Measurements from ENCODE around the gene TCF7L2.

The TCF7L2 gene

DNA sequence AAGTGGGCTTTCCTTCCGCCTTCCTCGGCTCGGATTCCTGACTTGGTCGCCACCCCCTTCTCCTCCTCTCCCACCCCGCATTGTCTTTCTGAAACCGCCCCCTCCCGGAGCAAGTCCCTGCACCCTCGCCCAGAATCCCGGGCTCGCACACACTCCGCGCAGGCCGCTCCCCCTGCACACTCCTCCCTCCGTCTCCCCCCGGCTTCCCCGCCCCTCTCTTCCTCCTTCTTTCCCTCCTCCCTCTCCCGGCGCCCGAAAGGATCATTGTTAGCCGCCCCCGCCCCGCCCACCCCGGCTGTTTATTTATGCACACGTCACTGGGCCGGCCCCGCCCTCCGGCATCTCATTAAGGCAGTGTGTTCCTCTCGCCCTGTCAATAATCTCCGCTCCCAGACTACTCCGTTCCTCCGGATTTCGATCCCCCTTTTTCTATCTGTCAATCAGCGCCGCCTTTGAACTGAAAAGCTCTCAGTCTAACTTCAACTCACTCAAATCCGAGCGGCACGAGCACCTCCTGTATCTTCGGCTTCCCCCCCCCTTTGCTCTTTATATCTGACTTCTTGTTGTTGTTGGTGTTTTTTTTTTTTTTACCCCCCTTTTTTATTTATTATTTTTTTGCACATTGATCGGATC is at the start of gene TCF7L2:
TSS of gene TCF7L2 (plus strand) at position 373 of the 633 bp plus-strand sequence. CDS start 510 bp downstream, outside the sequence.
- Histone ChIP-seq H3K36me3 (ENCODE audit: insufficient read depth, low read length) (peaks cover 14% of the 10 kb centered on the region; the same call in 1 of the 2 replicates), H3K4me1 (ENCODE audit: insufficient read depth, low read length, severe bottlenecking) (peaks cover 46% of the 10 kb centered on the region), H3K4me2 (ENCODE audit: low read length) (peak within 1 kb of the TSS; percentile 83), H3K4me3 (ENCODE audit: low read depth, low read length, poor library complexity, severe bottlenecking) (peak within 1 kb of the TSS; percentile 71), H3K27me3 (ENCODE audit: insufficient read depth, low read length) (no peaks in the 10 kb centered on the region), H3K9me2 (ENCODE audit: low read depth, low read length) (no peaks in the 10 kb centered on the region), H3K79me2 (ENCODE audit: insufficient read depth, low read length) (peaks cover 32% of the 10 kb centered on the region), H2AFZ (ENCODE audit: low read length) (no peak within 1 kb of the TSS), H3F3A (ENCODE audit: insufficient read depth, low read length) (no peaks in the 10 kb centered on the region), H3K9me3 (ENCODE audit: low read length) (no peaks in the 10 kb centered on the region), H3K27ac (ENCODE audit: low read depth, low read length, poor library complexity, severe bottlenecking) (peak within 1 kb of the TSS; percentile 73), H4K20me1 (ENCODE audit: insufficient read depth, low read length) (no peaks in the 10 kb centered on the region), H3K9ac (ENCODE audit: low read length) (peak within 1 kb of the TSS; percentile 75)
- no peak for TF ChIP-seq EZH2 (IDR thresholded peaks at IDR 0.05; ENCODE audit: borderline replicate concordance, low read length)
- TF ChIP-seq, protein P1, sequence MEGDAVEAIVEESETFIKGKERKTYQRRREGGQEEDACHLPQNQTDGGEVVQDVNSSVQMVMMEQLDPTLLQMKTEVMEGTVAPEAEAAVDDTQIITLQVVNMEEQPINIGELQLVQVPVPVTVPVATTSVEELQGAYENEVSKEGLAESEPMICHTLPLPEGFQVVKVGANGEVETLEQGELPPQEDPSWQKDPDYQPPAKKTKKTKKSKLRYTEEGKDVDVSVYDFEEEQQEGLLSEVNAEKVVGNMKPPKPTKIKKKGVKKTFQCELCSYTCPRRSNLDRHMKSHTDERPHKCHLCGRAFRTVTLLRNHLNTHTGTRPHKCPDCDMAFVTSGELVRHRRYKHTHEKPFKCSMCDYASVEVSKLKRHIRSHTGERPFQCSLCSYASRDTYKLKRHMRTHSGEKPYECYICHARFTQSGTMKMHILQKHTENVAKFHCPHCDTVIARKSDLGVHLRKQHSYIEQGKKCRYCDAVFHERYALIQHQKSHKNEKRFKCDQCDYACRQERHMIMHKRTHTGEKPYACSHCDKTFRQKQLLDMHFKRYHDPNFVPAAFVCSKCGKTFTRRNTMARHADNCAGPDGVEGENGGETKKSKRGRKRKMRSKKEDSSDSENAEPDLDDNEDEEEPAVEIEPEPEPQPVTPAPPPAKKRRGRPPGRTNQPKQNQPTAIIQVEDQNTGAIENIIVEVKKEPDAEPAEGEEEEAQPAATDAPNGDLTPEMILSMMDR (IDR thresholded peaks at IDR 0.05; ENCODE audit: low read length): no peak

DNA sequence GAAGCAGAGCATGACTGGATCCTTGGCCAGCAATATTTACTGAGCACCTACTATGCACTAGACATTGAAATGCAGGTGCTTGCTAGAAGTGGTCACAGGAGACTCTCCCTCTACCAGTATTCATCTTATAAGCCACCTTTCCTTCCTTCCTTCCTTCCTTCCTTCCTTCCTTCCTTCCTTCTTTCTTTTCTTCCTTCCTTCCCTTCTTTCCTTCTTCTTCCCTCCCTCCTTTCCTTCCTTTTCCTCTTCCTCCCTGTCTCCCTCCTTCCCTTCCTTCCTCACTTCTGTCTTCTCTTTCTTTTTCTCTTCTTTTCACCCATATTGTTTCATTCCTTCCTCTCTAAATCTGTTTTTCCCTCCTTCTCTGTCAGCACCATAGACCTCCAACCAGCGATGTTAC is 47.3 kb upstream of the TCF7L2 start:
- Histone ChIP-seq H3K4me3 (ENCODE audit: low read depth, low read length, poor library complexity, severe bottlenecking) (no peak overlapping the region), H3K36me3 (ENCODE audit: insufficient read depth, low read length) (no peaks in the 10 kb centered on the region), H3K9me2 (ENCODE audit: low read depth, low read length) (no peaks in the 10 kb centered on the region), H3F3A (ENCODE audit: insufficient read depth, low read length) (no peaks in the 10 kb centered on the region), H4K20me1 (ENCODE audit: insufficient read depth, low read length) (no peaks in the 10 kb centered on the region), H3K27ac (ENCODE audit: low read depth, low read length, poor library complexity, severe bottlenecking) (no peak overlapping the region), H3K9ac (ENCODE audit: low read length) (no peak overlapping the region), H3K9me3 (ENCODE audit: low read length) (no peaks in the 10 kb centered on the region), H3K4me2 (ENCODE audit: low read length) (no peak overlapping the region), H3K27me3 (ENCODE audit: insufficient read depth, low read length) (no peaks in the 10 kb centered on the region), H2AFZ (ENCODE audit: low read length) (no peak overlapping the region), H3K4me1 (ENCODE audit: insufficient read depth, low read length, severe bottlenecking) (no peaks in the 10 kb centered on the region), H3K79me2 (ENCODE audit: insufficient read depth, low read length) (no peaks in the 10 kb centered on the region)
- no peak for TF ChIP-seq EZH2 (IDR thresholded peaks at IDR 0.05; ENCODE audit: borderline replicate concordance, low read length)
- TF ChIP-seq, protein P1 (IDR thresholded peaks at IDR 0.05; ENCODE audit: low read length): no peak

DNA sequence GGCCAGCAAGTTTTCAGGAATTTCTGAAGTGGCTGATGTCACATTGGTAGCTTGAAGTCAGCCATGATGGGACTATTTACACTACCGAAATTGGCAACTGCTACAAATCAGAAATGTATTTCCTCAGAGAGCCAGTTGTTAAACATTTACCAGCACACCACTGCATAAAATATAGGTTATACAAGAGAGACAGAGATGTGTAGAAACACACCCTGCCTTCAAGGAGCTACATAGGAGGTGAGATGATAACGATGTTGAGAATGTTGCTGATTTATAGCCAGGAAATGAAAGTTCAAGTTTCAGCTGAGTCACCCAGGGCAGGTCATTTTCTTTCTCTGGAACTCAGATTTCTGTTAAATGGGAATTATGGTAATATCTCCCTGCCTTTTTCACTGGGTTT is 46.0 kb upstream of the TCF7L2 start:
- H3K36me3 ChIP-seq (ENCODE audit: insufficient read depth, low read length): no peaks in the 10 kb centered on the region
- H3K9me2 ChIP-seq (ENCODE audit: low read depth, low read length): no peaks in the 10 kb centered on the region
- H3K4me3 ChIP-seq (ENCODE audit: low read depth, low read length, poor library complexity, severe bottlenecking): no peak overlapping the region
- TF ChIP-seq, protein P1 (IDR thresholded peaks at IDR 0.05; ENCODE audit: low read length): no peak
- no peak for TF ChIP-seq EZH2 (IDR thresholded peaks at IDR 0.05; ENCODE audit: borderline replicate concordance, low read length)
- H4K20me1 ChIP-seq (ENCODE audit: insufficient read depth, low read length): no peaks in the 10 kb centered on the region
- no peaks in the 10 kb centered on the region for H3K79me2 ChIP-seq (ENCODE audit: insufficient read depth, low read length)
- H3K4me2 ChIP-seq (ENCODE audit: low read length): no peak overlapping the region
- H3K27ac ChIP-seq (ENCODE audit: low read depth, low read length, poor library complexity, severe bottlenecking): no peak overlapping the region
- H3K9ac ChIP-seq (ENCODE audit: low read length): no peak overlapping the region
- no peaks in the 10 kb centered on the region for H3K9me3 ChIP-seq (ENCODE audit: low read length)
- no peaks in the 10 kb centered on the region for H3K4me1 ChIP-seq (ENCODE audit: insufficient read depth, low read length, severe bottlenecking)
- no peaks in the 10 kb centered on the region for H3F3A ChIP-seq (ENCODE audit: insufficient read depth, low read length)
- no peaks in the 10 kb centered on the region for H3K27me3 ChIP-seq (ENCODE audit: insufficient read depth, low read length)
- no peak overlapping the region for H2AFZ ChIP-seq (ENCODE audit: low read length)
